GM13976 (cell line): ENCODE data around the gene SLC25A5.

Experiments used
- DNase-seq: peaks from one replicate; pipeline ENCODE4 v3.0.0; 2012; ENCODE audit warnings: low spot score
- CTCF ChIP-seq: IDR thresholded peaks from 2 replicates; pipeline ENCODE4 v1.5.1; 2012; ENCODE audit warnings: borderline replicate concordance, mild to moderate bottlenecking; ENCODE audit not compliant: insufficient read depth; ENCODE audit errors: extremely low read depth, missing control alignments, control extremely low read depth
- in situ Hi-C: fragments of 300-500 bp; cut with MboI; formaldehyde crosslinking; loops from one replicate; pipeline ENCODE4 v1.12.0; 2022; ENCODE audit warnings: low sequenced_read_pairs, mixed read lengths, inconsistent platforms; ENCODE audit not compliant: unreplicated experiment

Gene SLC25A5

DNA sequence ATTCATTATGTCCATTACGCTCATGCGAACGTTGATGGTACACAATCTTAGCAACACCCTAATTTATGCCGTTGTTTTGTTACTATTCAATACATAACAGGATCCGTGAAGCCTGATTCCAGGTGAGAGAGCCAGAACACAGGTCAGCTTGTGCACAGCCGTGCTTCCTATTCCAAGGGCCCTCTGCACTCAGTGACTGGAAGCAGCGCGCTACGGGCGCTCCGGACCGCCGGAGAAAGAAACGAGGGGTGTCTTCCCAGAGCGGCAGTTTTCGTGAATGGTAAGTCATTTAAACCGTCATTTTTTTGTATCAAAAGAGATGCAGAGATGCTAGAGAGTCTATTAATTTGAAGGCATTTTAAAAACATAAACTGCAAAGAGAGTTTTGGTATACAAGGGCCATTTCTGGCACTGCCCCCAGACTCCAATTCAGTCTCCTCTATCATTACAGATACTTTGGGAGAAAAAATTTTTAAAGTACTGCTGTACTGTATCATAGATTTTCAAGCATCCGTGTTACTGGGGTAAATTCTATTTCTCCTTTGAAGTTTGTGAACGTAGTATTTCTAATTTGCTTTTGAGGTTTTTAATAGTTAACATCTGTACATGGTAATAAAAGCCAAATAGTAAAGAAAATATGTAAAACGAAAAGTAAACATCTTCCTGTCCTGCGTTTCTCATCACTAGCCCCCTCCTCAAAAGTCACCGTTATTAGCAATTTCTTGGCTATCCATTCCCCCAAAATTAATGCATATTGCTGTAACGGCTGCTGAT lies 6.6 kb downstream of the SLC25A5 start:
- no peak for TF ChIP-seq CTCF
- in situ Hi-C loops: no loop called here
- no peak for DNase-seq

DNA sequence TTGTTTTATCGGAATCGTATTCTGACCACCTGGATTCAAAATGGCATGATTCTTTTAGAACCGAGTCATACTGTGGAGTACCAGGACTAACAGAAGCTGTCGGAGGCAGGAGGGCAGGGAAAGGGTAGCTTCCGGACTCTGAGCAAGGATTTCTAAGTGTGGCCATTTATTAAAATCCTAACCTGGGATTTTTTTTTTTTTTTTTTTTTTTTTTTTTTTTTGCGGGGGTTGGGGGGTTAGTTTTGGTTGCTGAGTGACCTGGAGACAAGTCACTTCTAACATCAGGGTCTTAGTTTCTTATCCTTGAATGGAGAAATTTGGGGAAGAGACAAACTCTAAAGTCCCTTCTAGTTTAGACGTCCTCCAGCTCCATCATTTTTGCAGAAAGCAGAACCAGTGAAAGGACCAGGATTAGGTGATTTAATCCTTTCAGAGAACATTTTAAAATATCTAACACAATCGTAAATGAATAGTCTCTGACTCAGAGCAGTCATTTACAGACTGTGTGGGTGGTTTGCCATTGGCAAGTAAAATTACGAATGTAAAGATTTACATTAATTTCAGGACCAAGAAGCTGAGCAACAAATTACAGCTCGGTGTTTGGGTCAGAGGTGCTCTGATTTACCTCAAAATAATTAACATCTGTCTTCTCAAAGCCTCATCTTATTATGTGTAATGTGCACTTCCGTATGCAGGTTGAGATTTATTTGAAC lies 7.3 kb downstream of the SLC25A5 start:
- TF ChIP-seq CTCF: no peak
- no peak for DNase-seq
- in situ Hi-C loops: no loop called here

DNA sequence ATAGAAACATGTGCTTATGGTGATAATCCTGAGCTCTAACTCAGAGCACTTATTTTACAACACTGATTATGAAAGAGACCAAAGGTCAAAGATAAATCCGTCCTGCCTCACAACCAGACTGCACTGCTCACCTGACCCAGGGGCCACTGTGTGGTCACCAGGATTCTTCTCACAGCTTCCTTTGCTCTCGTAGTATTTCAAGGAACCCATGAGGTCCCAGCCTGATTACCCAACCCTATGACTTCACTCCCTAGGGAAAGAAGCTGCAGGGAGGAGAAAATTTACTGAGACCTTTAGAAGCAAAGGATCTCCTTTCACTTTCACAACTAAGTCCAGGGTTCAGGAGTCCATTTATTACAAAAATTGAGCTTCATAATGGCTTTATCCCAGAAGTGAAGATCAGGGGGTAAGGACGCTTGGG lies 9.6 kb downstream of the SLC25A5 start:
- in situ Hi-C loops: no loop called here
- no peak for TF ChIP-seq CTCF
- DNase-seq: no peak

DNA sequence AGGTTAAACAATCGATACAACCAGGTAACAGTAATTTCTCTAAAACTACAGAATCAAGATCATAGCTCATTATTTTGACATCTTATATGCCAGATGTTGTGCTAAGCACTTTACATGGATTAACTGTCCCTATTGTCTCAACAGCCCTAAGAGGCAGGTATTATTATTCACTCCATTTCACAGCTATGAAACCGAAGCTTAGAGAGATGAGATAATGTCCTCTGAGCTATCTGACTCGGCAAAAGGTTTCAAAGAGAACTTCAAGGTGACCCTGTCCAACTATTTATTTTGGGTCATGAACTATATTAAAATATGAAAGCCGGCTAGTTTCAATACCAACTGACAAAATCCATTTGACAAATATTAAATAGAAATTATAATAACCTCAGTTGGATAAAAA lies 10.3 kb downstream of the SLC25A5 start:
- no peak for DNase-seq
- no peak for TF ChIP-seq CTCF
- in situ Hi-C loops: no loop called here

DNA sequence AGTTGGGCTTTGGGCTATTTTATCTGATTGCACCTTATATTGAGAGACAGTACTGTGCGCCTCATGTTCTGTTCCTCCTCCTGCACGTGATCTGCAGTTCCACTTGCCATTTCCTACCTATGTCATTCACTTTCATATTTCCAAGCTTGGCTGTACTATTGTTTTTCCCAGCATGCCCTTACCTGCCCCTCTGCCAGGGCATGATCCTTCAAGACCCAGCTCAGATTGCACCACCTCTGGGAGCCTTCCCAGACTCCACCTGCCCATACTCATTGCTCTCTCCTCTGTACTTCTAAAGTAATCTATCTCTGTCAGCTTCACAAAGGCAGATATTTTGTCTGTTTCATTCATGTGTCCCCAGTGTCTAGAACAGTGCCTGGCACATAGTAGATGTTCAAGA lies 11.6 kb downstream of the SLC25A5 start:
- in situ Hi-C loops: no loop called here
- DNase-seq: no peak
- TF ChIP-seq CTCF: no peak

DNA sequence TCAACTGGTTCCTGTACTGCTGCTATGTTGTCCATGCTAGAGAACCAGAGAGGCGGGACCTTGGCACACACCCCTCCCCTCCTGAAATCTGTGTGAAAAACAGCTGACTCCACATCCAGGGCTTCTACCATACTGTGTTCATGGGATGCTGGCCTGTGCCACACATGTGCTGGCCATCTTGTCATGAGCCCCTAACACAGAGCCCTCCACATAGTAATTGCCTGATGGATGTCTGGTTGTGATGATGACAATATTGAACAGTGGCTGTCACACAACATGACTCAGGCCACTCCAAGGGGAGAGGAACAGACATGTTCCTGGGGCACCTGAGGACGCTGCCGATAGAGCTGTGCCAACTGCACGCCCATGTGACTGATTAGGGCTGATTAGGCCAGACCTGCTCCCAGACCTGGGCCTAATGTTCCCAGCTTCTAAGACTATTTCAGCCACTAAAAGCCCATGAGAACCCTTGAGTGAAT lies 13.1 kb downstream of the SLC25A5 start:
- DNase-seq: no peak
- no peak for TF ChIP-seq CTCF
- in situ Hi-C loops: no loop called here

GRCh38 chrX:119482041-119482440 lies 13.8 kb downstream of the SLC25A5 start:
- in situ Hi-C loops: no loop called here
- no peak for DNase-seq
- TF ChIP-seq CTCF: no peak
